ENCODE data around the gene THAP12.
A peak's percentile ranks its signal among the peaks of the same experiment; 100 is the strongest.
"Not testable (repeated sequence)": the region's sequence is repeated elsewhere in the genome, so short reads cannot be mapped to it uniquely, and the experiment has no call there.

THAP12 gene

DNA sequence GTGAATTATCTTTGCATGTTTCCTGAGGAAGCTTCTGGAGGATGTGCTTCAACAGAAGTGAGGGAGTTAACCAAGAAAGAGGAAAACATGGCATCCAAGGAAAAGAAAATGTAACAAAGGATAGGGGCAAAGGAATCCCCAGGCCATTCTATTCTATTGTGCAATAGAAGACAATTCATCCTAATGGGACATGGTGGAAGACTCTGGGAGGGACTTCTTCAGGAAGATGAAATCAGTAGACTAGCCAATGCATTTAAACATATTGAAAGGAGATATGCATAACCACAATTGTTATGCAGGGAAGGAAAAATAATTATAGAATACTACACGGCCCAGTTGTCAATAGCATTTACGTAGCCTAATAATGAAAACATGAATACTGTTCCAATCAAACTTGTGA lies 55.7 kb downstream of the THAP12 start:
- no peak for DNase-seq

- no peak for DNase-seq
Observed at GRCh38 chr11:76323804-76324203, 57.1 kb downstream of the THAP12 start.

DNA sequence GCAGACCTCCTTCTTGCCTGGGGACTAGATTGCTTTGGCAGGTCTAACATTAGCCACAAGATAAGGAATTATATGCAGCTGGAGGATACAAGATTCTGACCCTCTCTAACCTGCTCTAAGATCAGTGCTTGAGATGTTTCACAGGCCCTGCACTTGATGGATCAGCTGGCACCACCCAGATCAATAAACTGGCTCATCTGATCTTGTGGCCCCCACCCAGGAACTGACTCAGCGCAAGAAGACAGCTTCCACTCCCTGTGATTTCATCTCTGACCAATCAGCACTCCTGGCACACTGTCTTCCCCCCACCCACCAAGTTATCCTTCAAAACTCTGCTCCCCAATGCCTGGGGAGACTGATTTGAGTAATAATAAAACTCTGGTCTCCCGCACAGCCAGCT lies 57.6 kb downstream of the THAP12 start:
- not testable (repeated sequence) for DNase-seq

DNA sequence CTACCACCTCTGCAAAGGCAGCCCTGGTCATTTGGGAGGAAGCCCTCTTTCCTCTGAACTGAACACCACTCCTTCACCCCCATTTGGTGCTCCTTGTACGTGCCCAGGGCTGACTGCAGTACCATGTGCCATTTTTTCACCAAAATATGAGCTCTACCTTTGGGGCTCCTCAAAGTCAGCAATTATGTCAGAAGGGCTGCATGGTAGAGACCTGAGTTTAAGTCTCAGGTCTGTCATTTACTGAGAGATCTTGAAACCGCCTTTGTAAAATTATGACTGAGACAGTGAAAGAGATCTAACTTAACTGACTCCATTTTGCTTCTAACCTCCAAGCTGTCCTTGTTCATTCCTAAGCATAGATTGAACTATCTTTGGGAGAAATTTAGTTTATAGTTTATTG lies 58.0 kb downstream of the THAP12 start:
- DNase-seq = no peak

DNA sequence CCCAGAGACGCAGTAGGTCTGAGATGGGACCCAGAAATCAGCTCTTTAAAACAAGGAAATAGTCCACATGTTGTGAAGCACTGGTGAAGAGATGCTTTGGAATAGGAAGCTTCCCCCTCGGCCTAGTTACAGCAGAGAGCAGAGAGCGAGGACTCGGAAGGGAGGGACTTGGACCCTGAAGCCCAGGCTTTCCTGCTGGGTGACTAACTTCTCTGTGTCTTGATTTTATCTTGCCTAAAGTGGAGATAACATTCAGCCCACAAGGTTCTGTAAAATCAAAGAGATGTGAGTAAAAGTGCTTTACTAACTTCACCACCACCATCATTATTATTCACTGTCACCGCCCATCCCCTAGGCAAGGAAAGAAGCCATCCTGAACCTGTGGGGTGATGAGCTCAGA lies 58.4 kb downstream of the THAP12 start:
- DNase-seq = no peak

GRCh38 chr11:76321820-76322524 lies 59.0 kb downstream of the THAP12 start:
- DNase-seq = no peak

DNA sequence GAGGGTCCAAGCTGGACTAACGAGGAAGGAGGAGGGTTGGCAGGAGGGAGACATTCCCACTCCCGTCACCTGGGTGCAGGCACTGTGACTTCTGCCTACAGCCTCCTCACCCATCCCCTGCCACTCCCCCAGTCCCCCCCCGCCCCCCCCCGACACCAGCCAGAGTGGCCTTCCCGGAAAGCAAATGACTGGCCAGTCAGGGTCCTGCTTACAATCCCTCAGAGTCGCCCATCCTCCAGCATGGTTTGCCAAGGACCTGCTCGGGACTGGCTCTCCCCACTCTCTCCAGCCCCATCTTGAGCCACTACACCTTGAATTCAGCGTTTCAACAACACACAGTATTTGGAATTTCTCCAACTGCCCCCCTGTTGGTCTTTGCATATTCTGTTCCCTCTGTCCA lies 59.6 kb downstream of the THAP12 start:
- DNase-seq = no peak

GRCh38 chr11:76320929-76321328 lies 60.0 kb downstream of the THAP12 start:
- DNase-seq = no peak

DNA sequence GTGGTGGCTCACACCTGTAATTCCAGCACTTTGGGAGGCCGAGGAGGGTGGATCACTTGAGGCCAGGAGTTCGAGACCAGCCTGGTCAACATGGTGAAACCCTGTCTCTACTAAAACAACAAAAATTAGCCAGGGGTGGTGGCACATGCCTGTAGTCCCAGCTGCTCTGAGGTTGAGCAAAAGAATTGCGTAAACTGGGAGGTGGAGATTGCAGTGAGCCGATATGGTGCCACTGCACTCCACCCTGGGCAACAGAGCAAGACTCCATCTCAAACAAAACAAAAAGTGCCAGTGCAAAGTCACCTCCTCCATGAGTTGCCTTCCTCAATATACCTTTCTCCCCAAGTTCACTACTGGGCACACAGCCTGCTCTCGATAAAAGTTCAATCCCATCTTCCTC lies 61.1 kb downstream of the THAP12 start:
- DNase-seq = not testable (repeated sequence)

- DNase-seq = peak; percentile 78
Observed at GRCh38 chr11:76318744-76319384, 62.1 kb downstream of the THAP12 start.

DNA sequence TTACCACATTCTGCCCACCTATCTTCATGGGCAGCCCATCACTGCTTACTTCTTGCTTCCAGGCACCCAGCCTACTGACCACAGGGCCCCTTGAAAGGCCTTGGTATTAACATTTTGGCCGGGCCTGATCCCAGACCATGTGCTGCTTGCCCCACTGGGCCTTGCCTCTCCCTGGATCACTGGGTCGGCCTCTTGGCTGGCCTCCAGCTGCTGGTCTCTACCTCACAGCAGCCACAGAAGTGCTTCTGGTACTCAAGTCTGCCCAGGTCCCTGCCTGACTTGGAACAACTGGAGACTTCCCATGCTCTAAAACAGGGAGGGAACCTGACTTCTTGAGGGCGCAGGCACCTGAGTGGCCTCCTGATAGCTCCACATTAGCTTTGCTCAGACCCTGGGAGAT lies 63.6 kb downstream of the THAP12 start:
- DNase-seq = no peak

DNA sequence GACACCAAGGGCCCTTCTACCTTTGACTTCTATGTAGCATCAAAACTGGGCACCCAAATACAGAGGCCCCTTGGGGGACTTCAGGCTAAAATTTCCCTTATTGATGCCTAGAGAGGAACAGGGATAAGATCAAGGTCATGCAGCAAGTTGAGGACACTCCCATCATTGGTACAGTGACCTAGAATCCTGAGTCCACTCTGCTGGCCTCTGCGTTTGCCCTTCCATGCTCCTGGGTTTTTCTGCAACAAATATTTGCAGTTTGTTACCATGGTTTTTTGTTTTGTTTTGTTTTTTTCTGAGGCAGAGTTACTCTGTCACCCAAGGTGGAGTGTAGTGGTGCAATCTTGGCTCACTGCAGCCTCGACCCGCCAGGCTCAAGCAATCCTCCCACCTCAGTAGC lies 64.2 kb downstream of the THAP12 start:
- DNase-seq = no peak

DNA sequence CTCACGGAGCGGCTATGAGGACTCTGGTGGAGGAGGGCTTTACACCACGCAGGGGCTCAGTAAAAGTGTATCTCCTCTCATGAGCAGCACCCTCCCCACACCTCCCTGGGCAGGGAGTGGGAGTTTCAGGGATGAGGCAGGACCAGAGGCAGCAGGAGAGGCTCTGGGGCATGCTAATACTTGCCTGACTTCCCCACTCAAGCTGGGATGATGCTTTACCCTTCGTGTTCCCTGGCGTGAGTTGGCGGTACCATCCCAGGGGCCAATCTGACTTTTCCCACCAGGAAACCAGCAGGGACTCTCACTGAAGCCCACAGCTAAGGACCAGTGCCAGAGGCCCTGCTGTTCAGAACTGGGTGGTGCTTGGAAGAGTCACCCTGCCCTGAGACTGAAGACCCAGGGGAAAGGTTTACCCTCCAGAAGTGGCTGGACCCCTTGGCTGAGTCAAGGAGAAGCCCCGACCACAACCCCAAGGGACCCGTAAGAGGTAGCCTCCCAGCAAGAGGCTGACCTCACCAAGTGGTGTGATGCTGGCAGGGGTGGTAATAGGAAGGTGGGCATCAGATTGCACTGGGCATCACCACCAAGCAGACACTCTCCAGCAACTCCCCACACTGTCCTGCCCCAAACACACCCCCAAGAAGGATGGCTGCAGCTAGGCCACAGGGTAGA lies 65.6 kb downstream of the THAP12 start:
- no peak for DNase-seq

- DNase-seq = no peak
Observed at GRCh38 chr11:76314741-76315090, 66.2 kb downstream of the THAP12 start.

DNA sequence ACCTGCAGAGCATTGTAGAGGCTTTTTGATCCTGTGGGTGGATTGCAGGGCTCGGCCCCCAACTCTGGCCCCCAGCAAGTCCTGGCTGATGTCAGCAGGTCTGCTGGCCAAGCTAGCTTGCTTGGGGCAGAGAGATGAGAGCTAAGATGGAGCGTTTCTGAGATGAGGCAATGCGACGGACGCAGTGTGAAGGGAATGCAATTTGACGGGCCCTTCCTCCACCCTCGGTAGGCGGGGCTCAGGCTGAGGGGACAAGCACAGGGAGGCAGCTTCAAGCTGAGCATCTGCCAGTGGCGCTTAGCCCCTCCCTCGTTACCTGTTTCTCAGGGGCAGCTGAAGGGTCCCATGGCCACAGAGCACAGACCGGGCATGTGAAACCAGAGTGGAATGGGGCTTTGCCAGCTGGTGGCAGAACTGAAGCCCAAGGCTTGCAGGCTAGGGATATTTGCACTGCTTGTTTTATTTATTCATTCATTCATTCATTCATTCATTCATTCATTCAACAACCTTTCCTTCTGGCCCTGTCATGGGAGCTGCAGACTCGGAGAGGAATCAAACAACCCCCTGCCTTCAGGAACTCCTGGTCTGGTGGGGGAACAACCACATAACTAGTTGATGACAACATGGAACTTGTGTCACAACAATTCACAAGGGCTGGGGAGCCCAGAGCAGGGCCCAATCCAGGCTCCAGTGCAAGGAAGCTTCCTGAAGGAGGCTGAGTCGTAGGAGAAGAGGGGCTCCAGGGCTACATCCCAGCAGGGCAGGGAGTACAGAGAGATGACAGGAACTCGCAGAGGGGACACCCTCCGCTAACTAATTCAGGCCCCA lies 66.8 kb downstream of the THAP12 start:
- no peak for DNase-seq

- no peak for DNase-seq
Observed at GRCh38 chr11:76313271-76313670, 67.7 kb downstream of the THAP12 start.

- DNase-seq = no peak
Observed at GRCh38 chr11:76310832-76311595, 69.9 kb downstream of the THAP12 start.

DNA sequence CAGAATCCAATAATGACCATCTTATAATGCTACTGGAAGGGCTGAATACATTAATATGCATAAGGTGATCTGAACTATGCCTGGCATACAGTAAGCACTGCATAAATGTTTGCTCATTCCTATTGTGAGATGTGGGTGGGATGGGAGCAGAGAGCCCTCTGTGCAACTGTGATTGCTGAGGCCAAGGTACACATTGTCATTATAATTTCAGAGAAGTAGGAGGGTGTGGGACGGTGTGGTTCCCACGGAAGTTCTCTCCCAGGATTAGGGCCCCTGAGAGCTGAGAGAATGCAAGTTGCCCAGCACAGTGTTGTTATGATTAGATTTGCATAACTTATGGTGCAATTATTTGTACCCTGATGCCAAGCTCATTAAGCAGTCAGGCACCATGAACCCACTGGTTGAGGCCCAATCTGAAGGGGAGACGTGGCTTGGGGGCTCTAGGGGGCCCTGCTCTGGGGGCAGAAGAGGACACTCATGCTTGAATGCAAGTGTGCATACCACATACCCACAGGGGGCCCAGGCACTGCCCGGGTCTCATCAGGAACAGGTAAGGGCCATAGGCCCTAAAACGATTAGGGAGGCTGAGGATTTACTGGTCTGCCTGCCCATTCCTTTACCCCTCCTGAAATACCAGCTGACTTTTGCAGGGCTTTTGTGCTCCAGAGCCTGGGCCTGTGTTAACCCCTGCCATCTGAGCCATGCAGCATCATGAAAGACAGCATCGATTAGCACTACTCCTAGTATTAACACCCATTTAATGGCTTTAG lies 72.8 kb downstream of the THAP12 start:
- no peak for DNase-seq

- DNase-seq = no peak
Observed at GRCh38 chr11:76307396-76307795, 73.5 kb downstream of the THAP12 start.

- no peak for DNase-seq
Observed at GRCh38 chr11:76303399-76303798, 77.5 kb downstream of the THAP12 start.

- no peak for DNase-seq
Observed at GRCh38 chr11:76302996-76303395, 77.9 kb downstream of the THAP12 start.

All from stimulated activated CD4-positive, alpha-beta T cell treated with anti-CD3 and anti-CD28 coated beads, Interleukin-1b, Interleukin-23, amount 100 ng/mL, for 48 hours (primary cell).